ENCODE data around the gene ADAMTSL3. TPM values are rescaled to one million over a fixed set of nuclear protein-coding genes. Genes with fewer than 3 reads are reported as not detected.

The ADAMTSL3 gene
- total and polyA plus RNA-seq, 2 of the 8 experiments (the other 6 are each of a cell fraction or from before 2014, with no cell fraction given) = 0.35 to 1.4 TPM

GRCh38 chr15:83991163-83991562 lies 337.2 kb downstream of the ADAMTSL3 start:
- Histone ChIP-seq H4K91ac (replicated peaks; ENCODE audit: insufficient read length, low read length) (no peak overlapping the region), H2AFZ (ENCODE audit: low read length) (no peak overlapping the region), H2BK120ac (replicated peaks; ENCODE audit: low read depth, low read length) (no peak overlapping the region), H3K56ac (replicated peaks; ENCODE audit: insufficient read length, low read depth, low read length) (no peak overlapping the region), H3K4me1 (replicated peaks in 1 of 4; ENCODE audit: control insufficient read depth in 3 of 4, insufficient read depth in 4 of 4, low read length in 3 of 4) (no peaks in the 10 kb centered on the region), H2BK12ac (ENCODE audit: low read depth, low read length) (no peak overlapping the region), H3K18ac (ENCODE audit: extremely low read depth, low read length) (no peak overlapping the region), H3K4me3 (ENCODE audit: extremely low read depth in 1 of 4, insufficient read depth in 2 of 4, low read depth in 3 of 4, low read length in 4 of 4) (no peak overlapping the region), H3K23ac (ENCODE audit: insufficient read length) (no peak overlapping the region), H3K9me3 (ENCODE audit: insufficient read depth in 2 of 2, low read depth in 1 of 2, low read length in 1 of 2) (no peaks in the 10 kb centered on the region), H4K5ac (ENCODE audit: insufficient read length, low read depth, low read length) (no peak overlapping the region), H4K8ac (ENCODE audit: extremely low read depth, insufficient read depth, low read length) (no peak overlapping the region), H3K9ac (replicated peaks in 1 of 4; ENCODE audit: extremely low read depth in 1 of 4, low read depth in 3 of 4, low read length in 3 of 4) (no peak overlapping the region), H2BK5ac (ENCODE audit: low read depth, low read length) (no peak overlapping the region), H3K79me2 (ENCODE audit: control insufficient read depth in 1 of 2, insufficient read depth in 2 of 2, low read length in 2 of 2) (no peaks in the 10 kb centered on the region), H3K4ac (replicated peaks; ENCODE audit: insufficient read length, low read depth, low read length) (no peak overlapping the region), H2BK15ac (ENCODE audit: low read length) (no peak overlapping the region), H3K79me1 (ENCODE audit: low read depth, low read length) (no peaks in the 10 kb centered on the region), H3K27me3 (replicated peaks in 1 of 4; ENCODE audit: control insufficient read depth in 3 of 4, extremely low read depth in 1 of 4, insufficient read depth in 3 of 4, low read length in 3 of 4) (peaks cover 0 to 2% (median 0%) of the 10 kb centered on the region in 4 experiments; a peak in 1 of 7 replicates), H3K23me2 (ENCODE audit: low read depth, low read length) (no peaks in the 10 kb centered on the region), H3K36me3 (ENCODE audit: control insufficient read depth in 2 of 4, insufficient read depth in 4 of 4, low read length in 3 of 4) (no peaks in the 10 kb centered on the region), H3K14ac (ENCODE audit: insufficient read length) (no peak overlapping the region), H2AK5ac (ENCODE audit: low read depth, low read length) (no peak overlapping the region), H2BK20ac (ENCODE audit: low read length) (no peak overlapping the region), H3K27ac (ENCODE audit: low read depth, low read length) (no peak overlapping the region), H3K4me2 (ENCODE audit: insufficient read depth in 1 of 2, low read depth in 2 of 2, low read length in 2 of 2) (no peak overlapping the region), H4K20me1 (replicated peaks in 1 of 2; ENCODE audit: control insufficient read depth in 1 of 2, insufficient read depth in 2 of 2, low read length in 2 of 2) (no peaks in the 10 kb centered on the region)
- TF ChIP-seq EP300 (IDR thresholded peaks at IDR 0.05; ENCODE audit: borderline replicate concordance in 1 of 2, low read depth in 2 of 2, low read length in 2 of 2) (no peak), PHF8 (conservative IDR thresholded peaks at IDR 0.05; ENCODE audit: low read depth, low read length) (no peak), CREB1 (IDR thresholded peaks at IDR 0.05) (no peak), BACH1 (IDR thresholded peaks at IDR 0.05; ENCODE audit: low read length) (no peak), GABPA (IDR thresholded peaks at IDR 0.05; ENCODE audit: borderline replicate concordance, insufficient read depth, low read length) (no peak), EZH2 (IDR thresholded peaks at IDR 0.05; ENCODE audit: low read depth, low read length, severe bottlenecking) (no peak), CTBP2 (IDR thresholded peaks at IDR 0.05; ENCODE audit: borderline replicate concordance, insufficient read depth, insufficient read length, low read length) (no peak)
- ChIA-PET CTCF (ENCODE audit: partially characterized antibody) (interaction anchor here (0.9 to 3.4 kb wide), 3 partner anchors 16 to 333 kb away, joined by 3 to 15 read pairs (median 5); no protein-coding TSS in a partner anchor), POLR2A (ENCODE audit: partially characterized antibody) (no interaction called here)
- DNase-seq (ENCODE audit: low read depth in 1 of 2, low spot score in 2 of 2) (no peak), FAIRE-seq (no peak)
- WGBS, 2 experiments (ENCODE audit: extremely low coverage in 1 of 2, insufficient coverage in 1 of 2, insufficient read length in 1 of 2, insufficient replicate concordance in 2 of 2, low coverage in 1 of 2, low lambda C conversion rate in 2 of 2, missing lambda C conversion rate in 1 of 2) = 85% methylated on average over 5 of the region's 5 CpGs; no CpG with 5 or more reads in 1 of the 2 experiments
